K562 (cell line): Measurements from ENCODE around the gene CPT1A. TPM values are rescaled to one million over a fixed set of nuclear protein-coding genes. Genes with fewer than 3 reads are reported as not detected.

ENCODE experiments used
- ATAC-seq: fragments of 200-7000 bp; cut with Tn5 transposase; 3 replicates; pipeline ENCODE4 v1.9.1; 2020; ENCODE audit warnings: moderate library complexity
- BruUV-seq: library from RNA; stranded (reverse); fragments of 400-500 nt; replicated peaks from 2 replicates; lab custom pipeline; 2021; lab: Mats Ljungman, UMichigan
- CTCF ChIA-PET: fragments of 300-600 bp; formaldehyde crosslinking; extraction: SDS; loops from one replicate; lab custom pipeline; 2021; ENCODE audit warnings: low intra/inter-chr PET ratio; lab: Yijun Ruan, JAX
- POLR2A ChIA-PET: fragments of 300-600, 350-650 bp; sonication (Branson Sonifier 250); formaldehyde crosslinking; extraction: SDS; loops from one replicate; lab custom pipeline; 2021; ENCODE audit warnings: antibody characterized with exemption, inconsistent platforms; lab: Yijun Ruan, JAX
- DNase-seq, 4 experiments: peaks; one replicate each; pipeline versions ENCODE4 v3.0.0 to v3.0.0-alpha.2; 2011 to 2018; ENCODE audit warnings: low spot score in 3 of 4, mixed read lengths in 3 of 4; ENCODE audit errors: extremely low read depth in 1 of 4
- FAIRE-seq: peaks from 2 replicates; lab custom pipeline; 2011; peaks lifted over from hg19 to GRCh38; lab: Jason Lieb, UNC
- H2AFZ ChIP-seq: 2 replicates; pipeline ENCODE4 v1.6.0; 2011; ENCODE audit warnings: low read depth, low read length, control low read depth, inconsistent platforms
- H3K27ac ChIP-seq: fragments of 200-600 bp; 3 replicates; pipeline ENCODE4 v1.8.0; 2011; ENCODE audit warnings: low read depth, mild to moderate bottlenecking, control low read depth, inconsistent platforms, low read length, moderate library complexity, mixed read lengths; ENCODE audit errors: extremely low read depth
- H3K27me3 ChIP-seq, 2 experiments: fragments of 300-600 bp in 1 of 2; 2 replicates in 1 of 2; 3 replicates in 1 of 2; pipeline versions ENCODE4 v1.6.0 to v1.8.0; 2011; ENCODE audit warnings: inconsistent platforms in 2 of 2, low read length in 2 of 2, mild to moderate bottlenecking in 1 of 2, mixed read lengths in 1 of 2, moderate library complexity in 1 of 2; ENCODE audit not compliant: control insufficient read depth in 2 of 2, insufficient read depth in 2 of 2
- H3K36me3 ChIP-seq: fragments of 300-600 bp; 3 replicates; pipeline ENCODE4 v1.8.0; 2011; ENCODE audit warnings: mild to moderate bottlenecking, low read length, inconsistent platforms; ENCODE audit not compliant: control insufficient read depth, insufficient read depth
- H3K4me1 ChIP-seq, 2 experiments: fragments of 200-600 bp in 1 of 2; replicated peaks in 1 of 2; 2 replicates in 1 of 2; 3 replicates in 1 of 2; pipeline versions ENCODE4 v1.5.1 to v1.8.0; 2011; ENCODE audit warnings: inconsistent platforms in 2 of 2, low read length in 2 of 2, mild to moderate bottlenecking in 1 of 2, mixed read lengths in 1 of 2, moderate library complexity in 1 of 2; ENCODE audit not compliant: control insufficient read depth in 2 of 2, insufficient read depth in 2 of 2
- H3K4me2 ChIP-seq: 2 replicates; pipeline ENCODE4 v1.6.1; 2011; ENCODE audit warnings: low read length, control low read depth, inconsistent platforms, mixed read lengths; ENCODE audit not compliant: insufficient read depth
- H3K4me3 ChIP-seq: fragments of 200-600 bp; sonication (generic), shearing (Covaris generic); 2 replicates; pipeline ENCODE4 v1.5.1; 2016; ENCODE audit warnings: control low read depth, inconsistent platforms
- H3K79me2 ChIP-seq: fragments of 200-600 bp; 3 replicates; pipeline ENCODE4 v1.8.0; 2011; ENCODE audit warnings: low read length, inconsistent platforms; ENCODE audit not compliant: control insufficient read depth, insufficient read depth
- H3K9ac ChIP-seq, 2 experiments: 2 replicates each; pipeline versions ENCODE4 v1.6.0 to v1.6.1; 2011; ENCODE audit warnings: low read depth in 2 of 2, low read length in 2 of 2, control low read depth in 1 of 2, inconsistent platforms in 1 of 2, mild to moderate bottlenecking in 1 of 2, mixed read lengths in 1 of 2; ENCODE audit not compliant: insufficient read depth in 1 of 2
- H3K9me1 ChIP-seq: one replicate; pipeline ENCODE4 v1.6.0; 2011; ENCODE audit warnings: inconsistent platforms, mild to moderate bottlenecking, low read length, moderate library complexity; ENCODE audit not compliant: control insufficient read depth, insufficient read depth
- H3K9me3 ChIP-seq: replicated peaks from 2 replicates; pipeline ENCODE4 v1.5.1; 2011; ENCODE audit warnings: low read depth, low read length, inconsistent platforms; ENCODE audit not compliant: control insufficient read depth, insufficient read depth
- H4K20me1 ChIP-seq: replicated peaks from 2 replicates; pipeline ENCODE4 v1.6.1; 2011; ENCODE audit warnings: low read length, inconsistent platforms, mixed read lengths; ENCODE audit not compliant: control insufficient read depth, insufficient read depth
- KDM4B ChIP-seq, 2 experiments: fragments of 450-650 bp in 1 of 2; sonication (generic) in 1 of 2; IDR thresholded peaks; 2 replicates each; pipeline ENCODE4 v1.6.1; 2016 to 2017; ENCODE audit warnings: borderline replicate concordance in 2 of 2, antibody characterized with exemption in 1 of 2, low read depth in 1 of 2, mild to moderate bottlenecking in 1 of 2
- MECOM ChIP-seq: fragments of 250-450 bp; sonication (Bioruptor Pico); IDR thresholded peaks from 2 replicates; pipeline ENCODE4 v1.8.0; 2022; ENCODE audit warnings: inconsistent platforms
- MXI1 ChIP-seq: IDR thresholded peaks from 2 replicates; pipeline ENCODE4 v1.6.1; 2011; ENCODE audit warnings: low read depth, mild to moderate bottlenecking, improper control_type of control experiment, low read length
- ZBTB17 ChIP-seq: fragments of 450-650 bp; formaldehyde crosslinking; IDR thresholded peaks from 2 replicates; pipeline ENCODE4 v1.4.0; 2020; ENCODE audit warnings: mild to moderate bottlenecking
- ZNF589 ChIP-seq: fragments of 200-800 bp; sonication (Bioruptor generic); IDR thresholded peaks from 2 replicates; pipeline ENCODE4 v1.6.1; 2016; ENCODE audit warnings: low read depth, missing genetic modification characterization, missing compliant biosample characterization
- WGBS: fragments of 100-300 bp; shearing (Covaris generic); methylation state at CpG from one replicate; pipeline ENCODE4 v1.1.6; 2016; ENCODE audit warnings: low coverage, mixed read lengths; ENCODE audit not compliant: insufficient coverage; ENCODE audit errors: missing lambda C conversion rate; 5-methylcytosine and 5-hydroxymethylcytosine counted together
- in situ Hi-C: fragments of 300-500 bp; cut with MboI; formaldehyde crosslinking; loops from 4 replicates; pipeline ENCODE4 v1.15.0; 2018; ENCODE audit warnings: inconsistent platforms, mixed read lengths
- intact Hi-C: fragments of 100-400 bp; cut with micrococcal nuclease; formaldehyde crosslinking; loops from 2 replicates; pipeline ENCODE4 v1.14.2; 2022
- polyA plus RNA-seq, 8 experiments: library from polyadenylated mRNA; depleted of rRNA in 4 of 8; stranded (reverse) in 5 of 8; unstranded in 3 of 8; fragments of >200 nt; fragmentation: Nextera tagmentation in 2 of 8; fragmentation: Illumina TruSeq in 1 of 8; extraction: Ambion mirVana in 2 of 8; extraction: Trizol in 1 of 8; gene quantifications; 2 replicates each; pipeline versions ENCODE4 v1.2.1 to v1.2.3, GENCODE V29; 2011 to 2014; ENCODE audit warnings: inconsistent platforms in 1 of 8, missing spikeins in 1 of 8
- total RNA-seq, 7 experiments: library from RNA; depleted of rRNA in 6 of 7; stranded (reverse); fragments of >200 nt in 6 of 7; fragmentation: Illumina TruSeq in 2 of 7; extraction: Trizol in 2 of 7; gene quantifications; 2 replicates each; pipeline versions ENCODE4 v1.2.1 to v1.2.3, GENCODE V29; 2011 to 2021; ENCODE audit warnings: low replicate concordance in 1 of 7
- TF ChIP-seq, protein P1 (sequence below): sonication (generic); formaldehyde crosslinking; IDR thresholded peaks from 2 replicates; pipeline ENCODE4 v1.8.0; 2022; ENCODE audit warnings: mild to moderate bottlenecking, missing genetic modification reagents

The CPT1A gene
- total and polyA plus RNA-seq, 9 of the 15 experiments (the other 6 are each of a cell fraction or from before 2014, with no cell fraction given), result 2.6 to 29.1 (median 12.3) TPM

- intact Hi-C loops, result no loop called here
- H3K4me3 ChIP-seq, result no peak overlapping the region
- H3K36me3 ChIP-seq, result peaks cover 34% of the 10 kb centered on the region; the same call in 1 of the 3 replicates
- ATAC-seq (no peak), DNase-seq (no peak), FAIRE-seq (no peak)
- no peaks in the 10 kb centered on the region for H3K9me1 ChIP-seq
- H3K27ac ChIP-seq, result no peak overlapping the region
- H2AFZ ChIP-seq, result no peak overlapping the region
- no peaks in the 10 kb centered on the region for H3K27me3 ChIP-seq
- no TSS peak for BruUV-seq
- no peaks in the 10 kb centered on the region for H3K9me3 ChIP-seq
- in situ Hi-C loops, result no loop called here
- POLR2A ChIA-PET, result interaction anchor here (0.6 kb wide), 1 partner anchor 474 kb away, joined by 3 read pairs; no protein-coding TSS in a partner anchor
- CTCF ChIA-PET, result no interaction called here
- no peaks in the 10 kb centered on the region for H3K79me2 ChIP-seq
- TF ChIP-seq KDM4B (IDR thresholded peaks at IDR 0.05; ENCODE audit: borderline replicate concordance in 2 of 2, low read depth in 1 of 2) (no peak), MXI1 (no peak), ZNF589 (CRISPR knock-in tag) (no peak), ZBTB17 (CRISPR knock-in tag) (no peak), MECOM (CRISPR knock-in tag) (no peak)
- TF ChIP-seq, protein P1, sequence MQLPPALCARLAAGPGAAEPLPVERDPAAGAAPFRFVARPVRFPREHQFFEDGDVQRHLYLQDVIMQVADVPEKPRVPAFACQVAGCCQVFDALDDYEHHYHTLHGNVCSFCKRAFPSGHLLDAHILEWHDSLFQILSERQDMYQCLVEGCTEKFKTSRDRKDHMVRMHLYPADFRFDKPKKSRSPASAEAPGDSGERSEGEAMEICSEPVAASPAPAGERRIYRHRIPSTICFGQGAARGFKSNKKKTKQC (CRISPR knock-in tag), result no peak
- no peak overlapping the region for H3K9ac ChIP-seq
- H4K20me1 ChIP-seq, result no peaks in the 10 kb centered on the region
- no peak overlapping the region for H3K4me2 ChIP-seq
- WGBS, result 80% methylated on average over 12 of the region's 12 CpGs
- H3K4me1 ChIP-seq, result no peaks in the 10 kb centered on the region
Measured at GRCh38 chr11:68770781-68771180, 70.9 kb downstream of the CPT1A start.
